ENCODE measurements around the gene DOCK8.

The DOCK8 gene

GRCh38 chr9:289121-289520 is 74.5 kb downstream of the DOCK8 start:
- Histone ChIP-seq H3K4me1 (ENCODE audit: control insufficient read depth, insufficient read depth, low read length) (no peaks in the 10 kb centered on the region), H3K4me3 (ENCODE audit: low read length in 2 of 2) (no peak overlapping the region), H3K9ac (ENCODE audit: low read length in 2 of 2) (no peak overlapping the region), H3K36me3 (ENCODE audit: control insufficient read depth in 2 of 2, insufficient read depth in 2 of 2, low read length in 2 of 2) (no peaks in the 10 kb centered on the region), H3K9me3 (ENCODE audit: control insufficient read depth in 2 of 2, low read length in 2 of 2) (no peaks in the 10 kb centered on the region), H3K27ac (ENCODE audit: low read length) (no peak overlapping the region), H3K27me3 (ENCODE audit: control insufficient read depth in 1 of 2, insufficient read depth in 2 of 2, low read length in 2 of 2) (no peaks in the 10 kb centered on the region)

GRCh38 chr9:292915-293314 is 78.2 kb downstream of the DOCK8 start:
- H3K27ac ChIP-seq (ENCODE audit: low read length), result no peak overlapping the region
- H3K27me3 ChIP-seq (ENCODE audit: control insufficient read depth in 1 of 2, insufficient read depth in 2 of 2, low read length in 2 of 2), result no peaks in the 10 kb centered on the region
- H3K9me3 ChIP-seq (ENCODE audit: control insufficient read depth in 2 of 2, low read length in 2 of 2), result no peaks in the 10 kb centered on the region
- no peaks in the 10 kb centered on the region for H3K36me3 ChIP-seq (ENCODE audit: control insufficient read depth in 2 of 2, insufficient read depth in 2 of 2, low read length in 2 of 2)
- no peak overlapping the region for H3K9ac ChIP-seq (ENCODE audit: low read length in 2 of 2)
- H3K4me1 ChIP-seq (ENCODE audit: control insufficient read depth, insufficient read depth, low read length), result no peaks in the 10 kb centered on the region
- no peak overlapping the region for H3K4me3 ChIP-seq (ENCODE audit: low read length in 2 of 2)

GRCh38 chr9:295576-295975 is 80.9 kb downstream of the DOCK8 start:
- no peak overlapping the region for H3K9ac ChIP-seq (ENCODE audit: low read length in 2 of 2)
- no peaks in the 10 kb centered on the region for H3K4me1 ChIP-seq (ENCODE audit: control insufficient read depth, insufficient read depth, low read length)
- no peaks in the 10 kb centered on the region for H3K27me3 ChIP-seq (ENCODE audit: control insufficient read depth in 1 of 2, insufficient read depth in 2 of 2, low read length in 2 of 2)
- no peak overlapping the region for H3K4me3 ChIP-seq (ENCODE audit: low read length in 2 of 2)
- no peak overlapping the region for H3K27ac ChIP-seq (ENCODE audit: low read length)
- H3K36me3 ChIP-seq (ENCODE audit: control insufficient read depth in 2 of 2, insufficient read depth in 2 of 2, low read length in 2 of 2), result no peaks in the 10 kb centered on the region
- H3K9me3 ChIP-seq (ENCODE audit: control insufficient read depth in 2 of 2, low read length in 2 of 2), result no peaks in the 10 kb centered on the region

GRCh38 chr9:296411-296810 is 81.7 kb downstream of the DOCK8 start:
- H3K4me3 ChIP-seq (ENCODE audit: low read length in 2 of 2), result no peak overlapping the region
- no peaks in the 10 kb centered on the region for H3K27me3 ChIP-seq (ENCODE audit: control insufficient read depth in 1 of 2, insufficient read depth in 2 of 2, low read length in 2 of 2)
- no peak overlapping the region for H3K9ac ChIP-seq (ENCODE audit: low read length in 2 of 2)
- no peak overlapping the region for H3K27ac ChIP-seq (ENCODE audit: low read length)
- H3K36me3 ChIP-seq (ENCODE audit: control insufficient read depth in 2 of 2, insufficient read depth in 2 of 2, low read length in 2 of 2), result no peaks in the 10 kb centered on the region
- H3K9me3 ChIP-seq (ENCODE audit: control insufficient read depth in 2 of 2, low read length in 2 of 2), result no peaks in the 10 kb centered on the region
- no peaks in the 10 kb centered on the region for H3K4me1 ChIP-seq (ENCODE audit: control insufficient read depth, insufficient read depth, low read length)

- Histone ChIP-seq H3K27ac (ENCODE audit: low read length) (no peak overlapping the region), H3K4me1 (ENCODE audit: control insufficient read depth, insufficient read depth, low read length) (no peaks in the 10 kb centered on the region), H3K4me3 (ENCODE audit: low read length in 2 of 2) (no peak overlapping the region), H3K9ac (ENCODE audit: low read length in 2 of 2) (no peak overlapping the region), H3K27me3 (ENCODE audit: control insufficient read depth in 1 of 2, insufficient read depth in 2 of 2, low read length in 2 of 2) (no peaks in the 10 kb centered on the region), H3K9me3 (ENCODE audit: control insufficient read depth in 2 of 2, low read length in 2 of 2) (no peaks in the 10 kb centered on the region), H3K36me3 (ENCODE audit: control insufficient read depth in 2 of 2, insufficient read depth in 2 of 2, low read length in 2 of 2) (no peaks in the 10 kb centered on the region)
These were observed 82.7 kb downstream of the DOCK8 start for GRCh38 chr9:297104-297972.

- no peaks in the 10 kb centered on the region for H3K36me3 ChIP-seq (ENCODE audit: control insufficient read depth in 2 of 2, insufficient read depth in 2 of 2, low read length in 2 of 2)
- no peaks in the 10 kb centered on the region for H3K27me3 ChIP-seq (ENCODE audit: control insufficient read depth in 1 of 2, insufficient read depth in 2 of 2, low read length in 2 of 2)
- no peak overlapping the region for H3K4me3 ChIP-seq (ENCODE audit: low read length in 2 of 2)
- H3K9me3 ChIP-seq (ENCODE audit: control insufficient read depth in 2 of 2, low read length in 2 of 2), result no peaks in the 10 kb centered on the region
- no peak overlapping the region for H3K27ac ChIP-seq (ENCODE audit: low read length)
- no peaks in the 10 kb centered on the region for H3K4me1 ChIP-seq (ENCODE audit: control insufficient read depth, insufficient read depth, low read length)
- no peak overlapping the region for H3K9ac ChIP-seq (ENCODE audit: low read length in 2 of 2)
These were observed 88.8 kb downstream of the DOCK8 start for GRCh38 chr9:303502-303901.

GRCh38 chr9:304106-304505 is 89.4 kb downstream of the DOCK8 start:
- no peak overlapping the region for H3K9ac ChIP-seq (ENCODE audit: low read length in 2 of 2)
- no peaks in the 10 kb centered on the region for H3K36me3 ChIP-seq (ENCODE audit: control insufficient read depth in 2 of 2, insufficient read depth in 2 of 2, low read length in 2 of 2)
- no peaks in the 10 kb centered on the region for H3K4me1 ChIP-seq (ENCODE audit: control insufficient read depth, insufficient read depth, low read length)
- H3K27me3 ChIP-seq (ENCODE audit: control insufficient read depth in 1 of 2, insufficient read depth in 2 of 2, low read length in 2 of 2), result no peaks in the 10 kb centered on the region
- H3K9me3 ChIP-seq (ENCODE audit: control insufficient read depth in 2 of 2, low read length in 2 of 2), result no peaks in the 10 kb centered on the region
- H3K27ac ChIP-seq (ENCODE audit: low read length), result no peak overlapping the region
- H3K4me3 ChIP-seq (ENCODE audit: low read length in 2 of 2), result no peak overlapping the region

GRCh38 chr9:304519-305185 is 90.0 kb downstream of the DOCK8 start:
- no peaks in the 10 kb centered on the region for H3K36me3 ChIP-seq (ENCODE audit: control insufficient read depth in 2 of 2, insufficient read depth in 2 of 2, low read length in 2 of 2)
- H3K27ac ChIP-seq (ENCODE audit: low read length), result no peak overlapping the region
- H3K9me3 ChIP-seq (ENCODE audit: control insufficient read depth in 2 of 2, low read length in 2 of 2), result no peaks in the 10 kb centered on the region
- H3K4me1 ChIP-seq (ENCODE audit: control insufficient read depth, insufficient read depth, low read length), result no peaks in the 10 kb centered on the region
- H3K9ac ChIP-seq (ENCODE audit: low read length in 2 of 2), result no peak overlapping the region
- H3K4me3 ChIP-seq (ENCODE audit: low read length in 2 of 2), result peak overlapping the region in 1 of 2 donors; percentile 1
- H3K27me3 ChIP-seq (ENCODE audit: control insufficient read depth in 1 of 2, insufficient read depth in 2 of 2, low read length in 2 of 2), result no peaks in the 10 kb centered on the region

- Histone ChIP-seq H3K4me1 (ENCODE audit: control insufficient read depth, insufficient read depth, low read length) (no peaks in the 10 kb centered on the region), H3K27ac (ENCODE audit: low read length) (no peak overlapping the region), H3K27me3 (ENCODE audit: control insufficient read depth in 1 of 2, insufficient read depth in 2 of 2, low read length in 2 of 2) (no peaks in the 10 kb centered on the region), H3K9me3 (ENCODE audit: control insufficient read depth in 2 of 2, low read length in 2 of 2) (no peaks in the 10 kb centered on the region), H3K9ac (ENCODE audit: low read length in 2 of 2) (no peak overlapping the region), H3K4me3 (ENCODE audit: low read length in 2 of 2) (no peak overlapping the region), H3K36me3 (ENCODE audit: control insufficient read depth in 2 of 2, insufficient read depth in 2 of 2, low read length in 2 of 2) (no peaks in the 10 kb centered on the region)
These were observed 92.2 kb downstream of the DOCK8 start for GRCh38 chr9:306907-307306.

GRCh38 chr9:311841-312240 is 97.2 kb downstream of the DOCK8 start:
- no peak overlapping the region for H3K27ac ChIP-seq (ENCODE audit: low read length)
- H3K4me3 ChIP-seq (ENCODE audit: low read length in 2 of 2), result no peak overlapping the region
- H3K9me3 ChIP-seq (ENCODE audit: control insufficient read depth in 2 of 2, low read length in 2 of 2), result no peaks in the 10 kb centered on the region
- no peaks in the 10 kb centered on the region for H3K27me3 ChIP-seq (ENCODE audit: control insufficient read depth in 1 of 2, insufficient read depth in 2 of 2, low read length in 2 of 2)
- no peak overlapping the region for H3K9ac ChIP-seq (ENCODE audit: low read length in 2 of 2)
- no peaks in the 10 kb centered on the region for H3K4me1 ChIP-seq (ENCODE audit: control insufficient read depth, insufficient read depth, low read length)
- H3K36me3 ChIP-seq (ENCODE audit: control insufficient read depth in 2 of 2, insufficient read depth in 2 of 2, low read length in 2 of 2), result no peaks in the 10 kb centered on the region
